H7 (cell line): ENCODE results near the gene SAMD11. TPM values are rescaled to one million over a fixed set of nuclear protein-coding genes. Genes with fewer than 3 reads are reported as not detected.
"Not testable (repeated sequence)": the region's sequence is repeated elsewhere in the genome, so short reads cannot be mapped to it uniquely, and the experiment has no call there.

Experiments
- DNase-seq: peaks from one replicate; pipeline ENCODE4 v3.0.0; 2012
- H3K27me3 ChIP-seq: 2 replicates; pipeline ENCODE4 v1.6.0; 2011; ENCODE audit warnings: mild to moderate bottlenecking, low read length; ENCODE audit not compliant: control insufficient read depth, insufficient read depth
- H3K36me3 ChIP-seq: replicated peaks from 2 replicates; pipeline ENCODE4 v1.5.1; 2011; ENCODE audit warnings: low read length; ENCODE audit not compliant: control insufficient read depth, insufficient read depth
- H3K4me3 ChIP-seq: 2 replicates; pipeline ENCODE4 v1.5.1; 2011; ENCODE audit warnings: low read depth, mild to moderate bottlenecking, control low read depth, low read length, moderate library complexity; ENCODE audit not compliant: insufficient read depth
- total RNA-seq: library from RNA; depleted of rRNA; stranded (reverse); fragments of >200 nt; shearing (Covaris generic); gene quantifications from 2 replicates; pipeline ENCODE4 v1.2.3, GENCODE V29; 2014

Gene SAMD11
- total RNA-seq, 1 experiment from 2014 or later: 14.8 TPM

DNA sequence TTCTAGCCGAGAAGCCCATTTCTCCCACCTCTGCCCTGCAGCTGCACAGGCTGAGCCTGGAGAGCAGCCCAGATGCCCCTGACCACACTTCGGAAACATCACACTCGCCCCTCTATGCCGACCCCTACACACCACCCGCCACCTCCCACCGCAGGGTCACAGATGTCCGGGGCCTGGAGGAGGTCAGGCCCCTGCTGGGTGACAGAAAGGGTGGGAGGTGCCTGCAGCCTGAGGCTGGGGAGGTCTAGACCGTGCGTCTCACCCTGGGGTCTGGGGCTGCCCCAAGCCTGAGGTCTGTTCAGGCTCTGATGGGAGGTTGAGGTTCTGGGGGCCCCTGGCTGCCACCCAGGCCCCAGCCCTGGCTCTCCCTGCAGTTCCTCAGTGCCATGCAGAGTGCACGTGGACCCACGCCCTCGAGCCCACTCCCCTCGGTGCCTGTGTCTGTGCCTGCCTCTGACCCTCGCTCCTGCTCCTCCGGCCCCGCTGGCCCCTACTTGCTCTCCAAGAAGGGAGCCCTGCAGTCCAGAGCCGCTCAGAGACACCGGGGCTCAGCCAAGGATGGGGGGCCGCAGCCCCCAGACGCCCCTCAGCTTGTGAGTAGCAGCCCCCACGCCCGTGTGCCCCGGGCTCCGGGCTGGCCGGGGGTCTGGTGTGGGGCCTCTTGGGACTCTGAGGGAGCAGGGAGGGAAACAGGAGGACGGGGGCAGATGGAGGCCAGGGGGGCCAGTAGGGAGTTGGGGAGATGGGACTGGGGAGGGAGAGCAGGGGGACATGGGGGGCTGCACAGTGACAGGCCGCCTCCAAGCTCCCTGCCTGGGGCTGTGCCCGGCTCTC, 50.0 kb downstream of the SAMD11 start:
- Histone ChIP-seq H3K36me3 (no peaks in the 10 kb centered on the region), H3K27me3 (peaks cover 1% of the 10 kb centered on the region; the same call in 1 of the 2 replicates), H3K4me3 (no peak overlapping the region)
- no peak for DNase-seq

DNA sequence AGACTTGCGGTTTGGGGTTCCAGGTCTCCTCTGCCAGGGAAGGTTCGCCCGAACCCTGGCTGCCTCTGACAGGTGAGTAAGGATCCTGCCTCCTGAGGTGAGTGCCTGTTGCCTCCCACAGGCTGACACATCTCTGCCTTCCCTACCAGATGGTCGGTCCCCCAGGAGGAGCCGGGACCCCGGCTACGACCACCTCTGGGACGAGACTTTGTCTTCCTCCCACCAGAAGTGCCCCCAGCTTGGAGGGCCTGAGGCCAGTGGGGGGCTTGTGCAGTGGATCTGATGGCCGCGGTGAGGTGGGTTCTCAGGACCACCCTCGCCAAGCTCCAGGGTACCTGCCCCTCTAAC, 50.5 kb downstream of the SAMD11 start:
- no peaks in the 10 kb centered on the region; the same call in 1 of the 2 replicates for H3K27me3 ChIP-seq
- H3K36me3 ChIP-seq: no peaks in the 10 kb centered on the region
- no peak overlapping the region for H3K4me3 ChIP-seq
- DNase-seq: no peak

GRCh38 chr1:974687-975328, 51.1 kb downstream of the SAMD11 start:
- DNase-seq: no peak
- no peaks in the 10 kb centered on the region; the same call in 1 of the 2 replicates for H3K27me3 ChIP-seq
- H3K4me3 ChIP-seq: no peak overlapping the region
- H3K36me3 ChIP-seq: no peaks in the 10 kb centered on the region

- no peak for DNase-seq
- Histone ChIP-seq H3K27me3 (no peaks in the 10 kb centered on the region; the same call in 1 of the 2 replicates), H3K36me3 (no peaks in the 10 kb centered on the region), H3K4me3 (no peak overlapping the region)
These were observed 51.6 kb downstream of the SAMD11 start for GRCh38 chr1:975365-975764.

DNA sequence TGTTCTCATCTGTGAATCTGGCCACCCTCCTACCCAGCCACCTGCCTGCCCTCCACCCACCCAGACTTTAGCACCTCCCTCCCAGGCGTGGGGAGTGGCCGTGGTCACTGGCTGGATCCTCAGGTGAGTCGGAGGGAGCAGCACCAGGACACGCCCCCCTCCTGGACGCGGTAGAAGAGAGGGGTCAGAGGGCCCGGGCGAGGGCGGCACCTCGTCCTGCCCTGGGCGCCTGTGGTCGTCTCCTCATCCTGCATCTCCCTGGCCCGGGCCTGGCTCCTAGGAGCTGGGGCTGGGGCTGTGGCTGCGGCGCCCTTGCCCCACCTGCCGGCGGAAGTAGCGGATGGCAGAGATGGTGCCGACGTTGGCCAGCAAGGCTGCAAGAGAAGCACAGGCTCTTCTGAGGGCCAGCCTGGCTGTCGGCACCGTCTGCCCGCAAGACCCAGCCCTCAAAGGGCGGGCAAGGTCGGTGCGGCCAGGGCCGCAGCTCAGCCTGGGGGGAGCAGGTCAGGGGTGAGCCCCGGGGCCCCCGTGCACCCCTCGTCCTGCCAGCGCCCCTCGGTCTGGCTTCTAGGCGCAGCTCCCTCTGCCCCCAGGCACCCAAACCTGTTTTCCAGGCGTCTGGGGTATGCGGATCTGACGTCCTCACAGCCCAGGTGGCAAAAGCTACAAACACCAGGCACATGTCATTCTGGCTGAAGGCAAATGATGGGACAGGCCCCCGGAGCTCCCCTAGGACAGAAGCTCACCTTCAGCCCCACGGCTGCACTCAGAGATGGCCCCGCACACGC, 52.4 kb downstream of the SAMD11 start:
- H3K27me3 ChIP-seq: no peaks in the 10 kb centered on the region; the same call in 1 of the 2 replicates
- no peaks in the 10 kb centered on the region for H3K36me3 ChIP-seq
- no peak overlapping the region for H3K4me3 ChIP-seq
- peak; percentile 99 for DNase-seq

GRCh38 chr1:976791-977190, 53.1 kb downstream of the SAMD11 start:
- not testable (repeated sequence) for H3K36me3 ChIP-seq, DNase-seq, H3K27me3 ChIP-seq, H3K4me3 ChIP-seq

DNA sequence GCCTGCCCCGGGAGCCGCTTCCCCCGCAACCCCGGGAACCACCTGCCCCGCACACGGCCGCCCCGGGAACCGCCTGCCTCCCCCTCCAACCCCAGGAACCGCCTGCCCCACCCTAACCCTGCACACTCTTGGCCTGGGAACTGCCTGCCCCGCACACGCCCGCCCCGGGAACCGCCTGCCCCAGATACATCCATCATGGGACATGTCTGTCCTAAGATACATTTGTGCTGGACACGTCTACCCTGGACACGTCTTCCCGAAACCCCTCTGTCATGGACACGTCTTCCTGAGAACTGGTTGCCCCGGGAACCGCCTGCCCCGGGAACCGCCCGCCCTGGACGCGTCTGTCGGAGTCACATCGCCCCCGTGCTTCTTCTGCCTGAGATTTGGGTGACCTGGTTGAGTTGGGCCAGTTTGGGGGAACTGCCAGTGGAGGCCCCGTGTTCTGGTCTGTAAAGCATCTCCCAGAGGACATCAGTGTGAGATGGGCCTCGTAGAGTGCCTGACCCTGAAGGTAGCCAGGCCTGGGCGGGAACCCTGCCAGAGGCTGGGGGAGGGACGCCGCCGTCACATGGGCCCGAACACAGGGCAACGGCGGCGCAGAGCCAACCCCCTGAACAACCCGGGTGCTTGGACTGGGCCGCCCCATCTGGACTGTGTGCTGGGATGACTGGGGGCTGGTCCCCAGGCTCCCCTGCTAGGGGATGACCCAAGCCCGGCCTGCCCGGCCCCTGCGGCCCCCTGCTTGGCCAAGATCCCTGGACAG, 54.5 kb downstream of the SAMD11 start:
- H3K36me3 ChIP-seq: no peaks in the 10 kb centered on the region
- no peak for DNase-seq
- H3K4me3 ChIP-seq: no peak overlapping the region
- peaks cover 5% of the 10 kb centered on the region; the same call in 1 of the 2 replicates for H3K27me3 ChIP-seq

- no peaks in the 10 kb centered on the region for H3K36me3 ChIP-seq
- no peak overlapping the region for H3K4me3 ChIP-seq
- DNase-seq: no peak
- H3K27me3 ChIP-seq: peaks cover 5% of the 10 kb centered on the region; the same call in 1 of the 2 replicates
These were observed 55.4 kb downstream of the SAMD11 start for GRCh38 chr1:978835-979743.

GRCh38 chr1:979744-980072, 56.0 kb downstream of the SAMD11 start:
- peaks cover 5% of the 10 kb centered on the region; the same call in 1 of the 2 replicates for H3K27me3 ChIP-seq
- no peaks in the 10 kb centered on the region for H3K36me3 ChIP-seq
- DNase-seq: no peak
- H3K4me3 ChIP-seq: no peak overlapping the region

- H3K36me3 ChIP-seq: no peaks in the 10 kb centered on the region
- DNase-seq: no peak
- H3K4me3 ChIP-seq: no peak overlapping the region
- H3K27me3 ChIP-seq: peaks cover 8% of the 10 kb centered on the region
These were observed 56.4 kb downstream of the SAMD11 start for GRCh38 chr1:980137-980571.

GRCh38 chr1:980602-981395, 57.1 kb downstream of the SAMD11 start:
- DNase-seq: no peak
- no peak overlapping the region for H3K4me3 ChIP-seq
- peaks cover 10% of the 10 kb centered on the region for H3K27me3 ChIP-seq
- H3K36me3 ChIP-seq: no peaks in the 10 kb centered on the region

GRCh38 chr1:981491-981954, 57.8 kb downstream of the SAMD11 start:
- Histone ChIP-seq H3K4me3 (no peak overlapping the region), H3K36me3 (no peaks in the 10 kb centered on the region), H3K27me3 (peaks cover 10% of the 10 kb centered on the region)
- no peak for DNase-seq
